Ishikawa (cell line): ENCODE measurements around the gene BIK.

ENCODE experiments used
- CEBPB ChIP-seq: IDR thresholded peaks from 2 replicates; pipeline ENCODE4 v1.6.1; 2012
- CREB1 ChIP-seq: IDR thresholded peaks from 2 replicates; pipeline ENCODE4 v1.6.1; 2012; ENCODE audit warnings: low read depth
- EGR1 ChIP-seq: IDR thresholded peaks from 2 replicates; pipeline ENCODE4 v1.6.1; 2012
- EP300 ChIP-seq: IDR thresholded peaks from 2 replicates; pipeline ENCODE4 v1.6.1; 2012; ENCODE audit warnings: borderline replicate concordance
- FOXM1 ChIP-seq: IDR thresholded peaks from 2 replicates; pipeline ENCODE4 v1.6.1; 2012; ENCODE audit warnings: low read depth, borderline replicate concordance
- MAX ChIP-seq: IDR thresholded peaks from 2 replicates; pipeline ENCODE4 v1.6.1; 2012
- NFIC ChIP-seq: IDR thresholded peaks from 2 replicates; pipeline ENCODE4 v1.6.1; 2012
- RAD21 ChIP-seq: IDR thresholded peaks from 2 replicates; pipeline ENCODE4 v1.6.1; 2012; ENCODE audit warnings: low read depth
- REST ChIP-seq: IDR thresholded peaks from 2 replicates; pipeline ENCODE4 v1.6.1; 2012; ENCODE audit warnings: low read depth, mild to moderate bottlenecking
- TAF1 ChIP-seq: IDR thresholded peaks from 2 replicates; pipeline ENCODE4 v1.6.1; 2012; ENCODE audit warnings: low read depth, mild to moderate bottlenecking
- TCF12 ChIP-seq: IDR thresholded peaks from 2 replicates; pipeline ENCODE4 v1.6.1; 2012; ENCODE audit warnings: low read depth
- TEAD4 ChIP-seq: IDR thresholded peaks from 2 replicates; pipeline ENCODE4 v1.6.1; 2012
- USF1 ChIP-seq: IDR thresholded peaks from 2 replicates; pipeline ENCODE4 v1.6.1; 2012
- YY1 ChIP-seq: IDR thresholded peaks from 2 replicates; pipeline ENCODE4 v1.6.1; 2012; ENCODE audit warnings: low read depth
- ZBTB7A ChIP-seq: IDR thresholded peaks from 2 replicates; pipeline ENCODE4 v1.6.1; 2012; ENCODE audit warnings: low read depth

BIK gene

GRCh38 chr22:43159484-43160178, 49.1 kb downstream of the BIK start:
- TF ChIP-seq FOXM1 (no peak), RAD21 (peak; percentile 44)

- TF ChIP-seq EGR1 (no peak), ZBTB7A (no peak), USF1 (no peak), TCF12 (no peak), YY1 (no peak), CEBPB (no peak), TEAD4 (no peak), FOXM1 (no peak), RAD21 (no peak), REST (no peak), EP300 (no peak), MAX (no peak)
These were observed 50.1 kb downstream of the BIK start for GRCh38 chr22:43160497-43161126.

GRCh38 chr22:43162412-43163150, 52.0 kb downstream of the BIK start:
- no peak for TF ChIP-seq TEAD4
- no peak for TF ChIP-seq FOXM1
- TF ChIP-seq TCF12, result no peak
- TF ChIP-seq EP300, result no peak
- no peak for TF ChIP-seq YY1
- no peak for TF ChIP-seq CREB1
- TF ChIP-seq NFIC, result no peak
- no peak for TF ChIP-seq USF1
- no peak for TF ChIP-seq TAF1
- TF ChIP-seq ZBTB7A, result no peak
- no peak for TF ChIP-seq RAD21
- TF ChIP-seq REST, result no peak
- no peak for TF ChIP-seq EGR1

GRCh38 chr22:43163241-43163795, 52.8 kb downstream of the BIK start:
- no peak for TF ChIP-seq EP300
- TF ChIP-seq ZBTB7A, result no peak
- TF ChIP-seq CREB1, result no peak
- no peak for TF ChIP-seq MAX
- TF ChIP-seq USF1, result no peak
- no peak for TF ChIP-seq FOXM1
- no peak for TF ChIP-seq CEBPB
- no peak for TF ChIP-seq EGR1
- TF ChIP-seq YY1, result no peak
- TF ChIP-seq REST, result no peak
- TF ChIP-seq TCF12, result no peak
- TF ChIP-seq RAD21, result no peak
